Measurements from ENCODE around the gene MEIOSIN. TPM values are rescaled to one million over a fixed set of nuclear protein-coding genes. Genes with fewer than 3 reads are reported as not detected.

Gene MEIOSIN
- total and polyA plus RNA-seq, 9 of the 15 experiments (the other 6 are each of a cell fraction or from before 2014, with no cell fraction given) = 0.06 to 2.0 (median 0.76) TPM

GRCh38 chr19:45768984-45769782 lies 35.9 kb downstream of the MEIOSIN start, which contains the start of gene SIX5 (continued):
- TF ChIP-seq ZNF76 (CRISPR knock-in tag; IDR thresholded peaks at IDR 0.05; ENCODE audit: borderline replicate concordance) = no peak; the same call in 1 of the 2 replicates
- TF ChIP-seq RUNX1 (IDR thresholded peaks at IDR 0.05; ENCODE audit: low read depth) = no peak
- no peak for TF ChIP-seq RFX5 (IDR thresholded peaks at IDR 0.05; ENCODE audit: low read depth, low read length)
- peak; percentile 97 for TF ChIP-seq MYNN (IDR thresholded peaks at IDR 0.05)
- TF ChIP-seq MYNN (CRISPR knock-in tag; IDR thresholded peaks at IDR 0.05) = no peak
- no peak for TF ChIP-seq ZNF699 (CRISPR knock-in tag; IDR thresholded peaks at IDR 0.05; ENCODE audit: insufficient replicate concordance)
- no peak; the same call in 1 of the 2 replicates for TF ChIP-seq JUN (IDR thresholded peaks at IDR 0.05; ENCODE audit: borderline replicate concordance, low read depth, low read length)
- TF ChIP-seq JUN (CRISPR knock-in tag; IDR thresholded peaks at IDR 0.05; ENCODE audit: borderline replicate concordance) = no peak
- peak; percentile 55; the same call in 1 of the 2 replicates for TF ChIP-seq FOXJ2 (tag; IDR thresholded peaks at IDR 0.05)
- TF ChIP-seq MTF1 (CRISPR knock-in tag; IDR thresholded peaks at IDR 0.05; ENCODE audit: borderline replicate concordance) = no peak
- TF ChIP-seq KDM2B (CRISPR knock-in tag; IDR thresholded peaks at IDR 0.05) = no peak
- no peak for TF ChIP-seq TGIF2 (CRISPR knock-in tag; IDR thresholded peaks at IDR 0.05)
- peak; percentile 83 for TF ChIP-seq ATF7 (IDR thresholded peaks at IDR 0.05)
- TF ChIP-seq ZNF263 (CRISPR knock-in tag; IDR thresholded peaks at IDR 0.05; ENCODE audit: borderline replicate concordance) = no peak
- peak in 1 of 2 experiments; percentile 82; a peak in 2 of 4 replicates for TF ChIP-seq ZNF318 (IDR thresholded peaks at IDR 0.05; ENCODE audit: borderline replicate concordance in 1 of 2, low read depth in 1 of 2)
- TF ChIP-seq MLX (CRISPR knock-in tag; conservative IDR thresholded peaks at IDR 0.05) = no peak
- TF ChIP-seq ZNF408 (CRISPR knock-in tag; IDR thresholded peaks at IDR 0.05; ENCODE audit: low read depth) = no peak
- TF ChIP-seq CAMTA2 (CRISPR knock-in tag; conservative IDR thresholded peaks at IDR 0.05) = 0 out of 2 replicates have a peak, but pooled peaks have one; percentile 35
- TF ChIP-seq ZNF24 (IDR thresholded peaks at IDR 0.05) = 0 out of 2 replicates have a peak, but pooled peaks have one; percentile 16
- TF ChIP-seq CHD2 (IDR thresholded peaks at IDR 0.05; ENCODE audit: low read depth, low read length) = peak; percentile 71
- TF ChIP-seq NFXL1 (CRISPR knock-in tag; IDR thresholded peaks at IDR 0.05) = no peak
